AG20443 (cell line): ENCODE data around the gene TM4SF5.

Source experiments
- DNase-seq: peaks from one replicate; pipeline ENCODE4 v3.0.0; 2012; ENCODE audit warnings: low spot score, mixed read lengths

Gene TM4SF5

GRCh38 chr17:4771519-4772234, at the start of gene TM4SF5:
Gene TM4SF5 (plus strand): TSS chr17:4771886. CDS start chr17:4771923, 37 bp downstream.
- DNase-seq = no peak

- no peak for DNase-seq
These were observed 48.9 kb upstream of the TM4SF5 start for GRCh38 chr17:4722678-4723240.

GRCh38 chr17:4724650-4725049, 47.0 kb upstream of the TM4SF5 start:
- DNase-seq = no peak

- no peak for DNase-seq
These were observed 45.9 kb upstream of the TM4SF5 start for GRCh38 chr17:4725646-4726310.

GRCh38 chr17:4728124-4728523, 43.6 kb upstream of the TM4SF5 start:
- no peak for DNase-seq

- no peak for DNase-seq
These were observed 38.6 kb upstream of the TM4SF5 start for GRCh38 chr17:4733073-4733531.

- no peak for DNase-seq
These were observed 36.7 kb upstream of the TM4SF5 start for GRCh38 chr17:4734857-4735475.

GRCh38 chr17:4735876-4736651, 35.6 kb upstream of the TM4SF5 start:
- DNase-seq = no peak

GRCh38 chr17:4738136-4739121, 33.3 kb upstream of the TM4SF5 start:
- DNase-seq = no peak

GRCh38 chr17:4739122-4740024, 32.3 kb upstream of the TM4SF5 start, which contains the start of the genes CXCL16 and ZMYND15:
Gene CXCL16 (minus strand): TSS chr17:4739928. CDS start chr17:4739339, 589 bp downstream.
Gene ZMYND15 (plus strand): TSS chr17:4739833. CDS start chr17:4740549, 716 bp downstream.
- peak; percentile 82 for DNase-seq

GRCh38 chr17:4740025-4740351, 31.7 kb upstream of the TM4SF5 start:
- DNase-seq = no peak

- DNase-seq = no peak
These were observed 31.1 kb upstream of the TM4SF5 start for GRCh38 chr17:4740584-4740983.

- no peak for DNase-seq
These were observed 30.1 kb upstream of the TM4SF5 start for GRCh38 chr17:4741544-4741943.

GRCh38 chr17:4742133-4742532, 29.6 kb upstream of the TM4SF5 start:
- no peak for DNase-seq

GRCh38 chr17:4742629-4743028, 29.1 kb upstream of the TM4SF5 start:
- no peak for DNase-seq

- DNase-seq = no peak
These were observed 28.5 kb upstream of the TM4SF5 start for GRCh38 chr17:4743216-4743615.

- DNase-seq = no peak
These were observed 27.8 kb upstream of the TM4SF5 start for GRCh38 chr17:4743898-4744297.

- DNase-seq = no peak
These were observed 26.4 kb upstream of the TM4SF5 start for GRCh38 chr17:4744999-4745969.
